Neutrophil (primary cell): ENCODE results near the gene ADAMTSL3.

Source experiments
- H3K27ac ChIP-seq: fragments of 200-600 bp; sonication (generic); 2 replicates; pipeline ENCODE4 v1.5.1; 2016; ENCODE audit warnings: mild to moderate bottlenecking, moderate library complexity
- H3K27me3 ChIP-seq: fragments of 200-600 bp; sonication (generic); 2 replicates; pipeline ENCODE4 v1.6.0; 2016; ENCODE audit warnings: mild to moderate bottlenecking
- H3K36me3 ChIP-seq: fragments of 200-600 bp; sonication (generic); 2 replicates; pipeline ENCODE4 v1.5.1; 2017
- H3K4me1 ChIP-seq, 2 experiments: fragments of 200-600 bp in 1 of 2; sonication (generic) in 1 of 2; 1 replicate in 1 of 2; 2 replicates in 1 of 2; pipeline versions ENCODE4 v1.5.1 to v1.6.1; 2013 to 2016; ENCODE audit warnings: low read depth in 1 of 2, low read length in 1 of 2, mild to moderate bottlenecking in 1 of 2, moderate library complexity in 1 of 2; ENCODE audit not compliant: control insufficient read depth in 1 of 2, insufficient read depth in 1 of 2
- H3K4me3 ChIP-seq, 2 experiments: fragments of 200-600 bp in 1 of 2; sonication (generic) in 1 of 2; 1 replicate in 1 of 2; 2 replicates in 1 of 2; pipeline ENCODE4 v1.5.1; 2013 to 2016; ENCODE audit warnings: low read depth in 1 of 2, low read length in 1 of 2, mild to moderate bottlenecking in 1 of 2, moderate library complexity in 1 of 2
- H3K9me3 ChIP-seq: fragments of 200-600 bp; sonication (generic); 2 replicates; pipeline ENCODE4 v1.5.1; 2016
- TF ChIP-seq, protein P1 (sequence below): fragments of 200-600 bp; sonication (generic); IDR thresholded peaks from 2 replicates; pipeline ENCODE4 v1.5.1; 2016; ENCODE audit warnings: antibody characterized with exemption

The ADAMTSL3 gene

DNA sequence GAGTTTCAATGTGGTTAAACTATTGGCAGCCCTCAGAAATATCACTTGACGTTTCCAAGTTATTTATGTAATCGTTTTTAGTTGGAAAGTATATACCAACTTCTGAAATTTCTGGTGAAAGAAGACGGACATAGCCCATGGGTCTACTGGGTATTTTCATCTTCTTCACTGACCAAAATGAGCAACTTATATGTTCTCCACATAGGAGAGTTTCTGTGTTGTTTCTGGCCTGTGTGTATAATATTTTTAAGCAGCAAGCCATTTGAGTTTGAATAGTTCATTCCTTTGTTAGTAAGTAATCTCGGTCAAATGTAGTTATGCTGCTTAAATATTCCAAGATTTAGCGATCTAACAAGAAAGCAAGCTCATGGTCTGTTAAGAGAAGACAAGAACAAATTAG is 57.3 kb downstream of the ADAMTSL3 start:
- no peaks in the 10 kb centered on the region for H3K9me3 ChIP-seq
- TF ChIP-seq, protein P1, sequence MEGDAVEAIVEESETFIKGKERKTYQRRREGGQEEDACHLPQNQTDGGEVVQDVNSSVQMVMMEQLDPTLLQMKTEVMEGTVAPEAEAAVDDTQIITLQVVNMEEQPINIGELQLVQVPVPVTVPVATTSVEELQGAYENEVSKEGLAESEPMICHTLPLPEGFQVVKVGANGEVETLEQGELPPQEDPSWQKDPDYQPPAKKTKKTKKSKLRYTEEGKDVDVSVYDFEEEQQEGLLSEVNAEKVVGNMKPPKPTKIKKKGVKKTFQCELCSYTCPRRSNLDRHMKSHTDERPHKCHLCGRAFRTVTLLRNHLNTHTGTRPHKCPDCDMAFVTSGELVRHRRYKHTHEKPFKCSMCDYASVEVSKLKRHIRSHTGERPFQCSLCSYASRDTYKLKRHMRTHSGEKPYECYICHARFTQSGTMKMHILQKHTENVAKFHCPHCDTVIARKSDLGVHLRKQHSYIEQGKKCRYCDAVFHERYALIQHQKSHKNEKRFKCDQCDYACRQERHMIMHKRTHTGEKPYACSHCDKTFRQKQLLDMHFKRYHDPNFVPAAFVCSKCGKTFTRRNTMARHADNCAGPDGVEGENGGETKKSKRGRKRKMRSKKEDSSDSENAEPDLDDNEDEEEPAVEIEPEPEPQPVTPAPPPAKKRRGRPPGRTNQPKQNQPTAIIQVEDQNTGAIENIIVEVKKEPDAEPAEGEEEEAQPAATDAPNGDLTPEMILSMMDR, result no peak
- no peaks in the 10 kb centered on the region for H3K36me3 ChIP-seq
- H3K4me1 ChIP-seq, result no peaks in the 10 kb centered on the region
- H3K27ac ChIP-seq, result no peak overlapping the region
- H3K4me3 ChIP-seq, result no peak overlapping the region
- H3K27me3 ChIP-seq, result no peaks in the 10 kb centered on the region

DNA sequence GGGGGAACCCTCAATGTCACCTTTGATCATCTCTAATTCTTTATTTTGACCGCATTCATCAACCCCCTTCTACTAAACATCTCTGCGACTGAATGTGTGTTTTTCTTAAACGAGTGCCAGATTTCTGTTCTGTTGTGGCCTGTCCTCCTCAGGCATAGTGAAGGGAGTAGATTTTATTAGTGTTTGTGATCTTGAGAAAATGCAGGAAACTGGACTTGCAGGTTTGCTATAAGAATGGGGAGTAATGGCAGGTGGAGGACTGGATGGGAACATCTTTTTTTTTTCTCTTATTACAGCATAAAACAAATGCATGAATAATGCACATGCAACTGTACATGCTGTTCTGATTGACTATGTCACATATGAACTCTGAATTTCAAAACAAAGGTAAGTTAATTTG is 59.3 kb downstream of the ADAMTSL3 start:
- Histone ChIP-seq H3K27ac (no peak overlapping the region), H3K4me1 (no peaks in the 10 kb centered on the region), H3K9me3 (no peaks in the 10 kb centered on the region), H3K4me3 (no peak overlapping the region), H3K27me3 (no peaks in the 10 kb centered on the region), H3K36me3 (no peaks in the 10 kb centered on the region)
- TF ChIP-seq, protein P1, result no peak

DNA sequence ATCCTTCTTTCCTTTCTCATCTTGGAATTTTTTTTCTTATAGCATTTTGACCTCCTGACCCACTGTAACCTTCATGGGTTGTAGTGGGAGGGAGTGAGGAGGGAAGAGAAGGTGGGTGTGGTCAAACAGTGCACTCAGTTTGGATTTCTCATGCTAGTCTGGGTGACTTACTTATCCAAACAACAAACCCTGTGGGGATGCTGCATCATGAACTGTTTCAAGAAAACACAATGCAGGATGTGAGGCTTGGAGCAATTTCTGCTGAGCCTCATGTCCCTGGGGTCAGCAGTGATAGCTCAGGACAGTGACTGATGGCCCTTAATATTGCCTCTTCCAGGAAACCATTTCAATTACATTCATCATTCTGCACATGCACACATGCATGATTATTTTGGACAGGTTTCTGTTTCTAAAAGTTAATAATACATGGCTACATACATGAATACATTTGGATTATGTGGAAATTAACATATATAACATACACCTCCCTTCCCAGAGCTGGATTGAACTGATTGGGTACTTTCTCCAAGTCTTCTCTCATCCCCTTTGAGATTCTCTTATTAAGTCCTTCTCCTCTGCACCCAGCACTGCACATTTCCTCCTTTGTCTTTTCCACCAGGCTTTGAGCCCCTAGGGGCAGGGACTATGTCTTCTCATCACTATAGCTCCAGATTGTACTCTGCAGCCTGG is 61.2 kb downstream of the ADAMTSL3 start:
- Histone ChIP-seq H3K36me3 (no peaks in the 10 kb centered on the region), H3K27me3 (no peaks in the 10 kb centered on the region), H3K9me3 (no peaks in the 10 kb centered on the region), H3K4me1 (no peaks in the 10 kb centered on the region), H3K27ac (no peak overlapping the region), H3K4me3 (no peak overlapping the region)
- TF ChIP-seq, protein P1, result no peak

DNA sequence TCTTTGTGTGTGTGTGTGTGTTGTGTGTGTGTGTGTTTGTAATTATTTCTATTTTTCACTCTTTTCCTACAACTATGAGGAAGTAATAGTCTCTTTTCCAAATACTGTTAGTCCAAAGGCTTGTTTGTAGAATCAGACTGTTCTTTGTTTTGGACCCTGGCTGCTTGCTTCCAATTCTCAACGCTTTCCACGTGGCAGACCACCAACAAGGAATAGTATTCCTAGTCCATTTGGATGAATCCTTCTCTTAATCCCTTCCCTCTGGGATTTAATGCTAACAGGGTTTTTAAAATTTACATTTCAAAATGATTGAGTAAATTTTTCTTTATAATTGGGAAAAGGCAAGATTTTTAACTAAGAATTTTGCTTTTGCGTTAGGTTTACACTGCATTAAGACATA is 62.7 kb downstream of the ADAMTSL3 start:
- Histone ChIP-seq H3K27me3 (no peaks in the 10 kb centered on the region), H3K4me1 (no peaks in the 10 kb centered on the region), H3K36me3 (no peaks in the 10 kb centered on the region), H3K27ac (no peak overlapping the region), H3K9me3 (no peaks in the 10 kb centered on the region), H3K4me3 (no peak overlapping the region)
- TF ChIP-seq, protein P1, result no peak

DNA sequence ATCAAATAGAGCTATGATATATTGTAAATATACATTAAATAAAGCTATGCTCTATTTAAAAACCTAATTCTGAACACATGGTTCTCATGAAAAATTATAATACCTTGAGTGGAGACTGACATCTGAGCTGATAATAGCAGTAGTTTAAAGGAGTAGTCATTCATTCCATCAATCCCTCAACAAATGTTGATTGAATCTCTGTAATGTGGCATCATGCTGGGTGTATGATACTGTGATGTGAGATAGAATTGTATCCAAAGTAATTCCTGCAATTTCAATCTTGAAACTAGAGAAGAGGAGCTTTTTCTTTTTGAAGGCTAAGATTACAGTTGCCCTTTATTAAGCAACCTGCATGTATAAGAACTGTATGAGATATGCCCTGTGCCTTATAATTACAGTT is 63.1 kb downstream of the ADAMTSL3 start:
- TF ChIP-seq, protein P1, result no peak

More for the DNA sequence above, 63.1 kb downstream of the ADAMTSL3 start:
- H3K36me3 ChIP-seq, result no peaks in the 10 kb centered on the region
- H3K27ac ChIP-seq, result no peak overlapping the region
- no peaks in the 10 kb centered on the region for H3K27me3 ChIP-seq
- H3K4me3 ChIP-seq, result no peak overlapping the region
- H3K9me3 ChIP-seq, result no peaks in the 10 kb centered on the region
- H3K4me1 ChIP-seq, result no peaks in the 10 kb centered on the region
